ENCODE results near the gene TXNDC11. TPM values are rescaled to one million over a fixed set of nuclear protein-coding genes. Genes with fewer than 3 reads are reported as not detected.

The TXNDC11 gene
- polyA plus RNA-seq, 1 donor (not counting 4 experiments of a cell fraction or from before 2014, with no cell fraction given), result 35.9 TPM

DNA sequence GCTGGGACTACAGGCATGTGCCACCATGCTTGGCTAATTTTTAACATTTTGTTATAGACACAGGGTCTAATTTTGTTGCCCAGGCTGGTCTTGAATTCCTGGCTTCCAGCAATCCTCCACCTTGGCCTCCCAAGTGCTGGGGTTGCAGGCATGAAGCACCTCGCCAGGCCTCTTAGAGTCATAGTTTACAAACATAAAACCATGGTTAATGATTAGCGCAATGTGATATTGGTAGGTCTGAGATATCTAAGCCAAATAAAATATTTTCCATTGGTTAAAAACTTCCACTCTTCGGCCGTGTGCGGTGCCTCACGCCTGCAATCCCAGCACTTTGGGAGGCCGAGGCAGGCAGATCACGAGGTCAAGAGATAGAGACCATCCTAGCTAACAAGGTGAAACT is 16.6 kb downstream of the TXNDC11 start:
- Histone ChIP-seq H3K4me3 (ENCODE audit: control insufficient read depth in 2 of 3, extremely low read depth in 1 of 3, insufficient read depth in 2 of 3, low read depth in 1 of 3, low read length in 3 of 3) (no peak overlapping the region), H3K4me1 (ENCODE audit: control insufficient read depth, extremely low read depth, insufficient read depth, low read length) (no peaks in the 10 kb centered on the region), H3K36me3 (ENCODE audit: control insufficient read depth in 2 of 2, extremely low read depth in 1 of 2, insufficient read depth in 2 of 2, low read length in 2 of 2) (peaks cover 9 to 29% of the 10 kb centered on the region in 2 experiments), H3K27me3 (ENCODE audit: control insufficient read depth, extremely low read depth, insufficient read depth, low read length) (no peaks in the 10 kb centered on the region), H3K9ac (ENCODE audit: control insufficient read depth, extremely low read depth, insufficient read depth, low read length) (no peak overlapping the region), H3K9me1 (ENCODE audit: control insufficient read depth, extremely low read depth, insufficient read depth, low read length) (no peaks in the 10 kb centered on the region), H3K4me2 (ENCODE audit: control insufficient read depth, extremely low read depth, insufficient read depth, low read depth, low read length) (no peak overlapping the region), H3K9me3 (ENCODE audit: control insufficient read depth, low read depth, low read length) (no peaks in the 10 kb centered on the region), H4K20me1 (ENCODE audit: control insufficient read depth, extremely low read depth, insufficient read depth, low read length) (no peaks in the 10 kb centered on the region), H2AFZ (ENCODE audit: control insufficient read depth, low read length) (no peak overlapping the region), H3K27ac (ENCODE audit: control insufficient read depth, insufficient read depth, low read length) (no peak overlapping the region), H3K79me2 (ENCODE audit: control insufficient read depth, insufficient read depth, low read length) (no peaks in the 10 kb centered on the region)
- TF ChIP-seq, protein P1, sequence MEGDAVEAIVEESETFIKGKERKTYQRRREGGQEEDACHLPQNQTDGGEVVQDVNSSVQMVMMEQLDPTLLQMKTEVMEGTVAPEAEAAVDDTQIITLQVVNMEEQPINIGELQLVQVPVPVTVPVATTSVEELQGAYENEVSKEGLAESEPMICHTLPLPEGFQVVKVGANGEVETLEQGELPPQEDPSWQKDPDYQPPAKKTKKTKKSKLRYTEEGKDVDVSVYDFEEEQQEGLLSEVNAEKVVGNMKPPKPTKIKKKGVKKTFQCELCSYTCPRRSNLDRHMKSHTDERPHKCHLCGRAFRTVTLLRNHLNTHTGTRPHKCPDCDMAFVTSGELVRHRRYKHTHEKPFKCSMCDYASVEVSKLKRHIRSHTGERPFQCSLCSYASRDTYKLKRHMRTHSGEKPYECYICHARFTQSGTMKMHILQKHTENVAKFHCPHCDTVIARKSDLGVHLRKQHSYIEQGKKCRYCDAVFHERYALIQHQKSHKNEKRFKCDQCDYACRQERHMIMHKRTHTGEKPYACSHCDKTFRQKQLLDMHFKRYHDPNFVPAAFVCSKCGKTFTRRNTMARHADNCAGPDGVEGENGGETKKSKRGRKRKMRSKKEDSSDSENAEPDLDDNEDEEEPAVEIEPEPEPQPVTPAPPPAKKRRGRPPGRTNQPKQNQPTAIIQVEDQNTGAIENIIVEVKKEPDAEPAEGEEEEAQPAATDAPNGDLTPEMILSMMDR (optimal IDR thresholded peaks at IDR 0.05 in 1 of 3, IDR thresholded peaks at IDR 0.05 in 1 of 3, conservative IDR thresholded peaks at IDR 0.05 in 1 of 3; ENCODE audit: extremely low read depth in 1 of 3, insufficient read depth in 2 of 3, low read length in 3 of 3), result no peak
- no peak for TF ChIP-seq EZH2 (IDR thresholded peaks at IDR 0.05; ENCODE audit: low read length)
- dilution Hi-C loops (cut with MboI; ENCODE audit: extremely low pct_ligation_motif_present, low sequenced_read_pairs), result no loop called here
- FAIRE-seq (no peak), DNase-seq (ENCODE audit: low read depth, low spot score) (no peak)

DNA sequence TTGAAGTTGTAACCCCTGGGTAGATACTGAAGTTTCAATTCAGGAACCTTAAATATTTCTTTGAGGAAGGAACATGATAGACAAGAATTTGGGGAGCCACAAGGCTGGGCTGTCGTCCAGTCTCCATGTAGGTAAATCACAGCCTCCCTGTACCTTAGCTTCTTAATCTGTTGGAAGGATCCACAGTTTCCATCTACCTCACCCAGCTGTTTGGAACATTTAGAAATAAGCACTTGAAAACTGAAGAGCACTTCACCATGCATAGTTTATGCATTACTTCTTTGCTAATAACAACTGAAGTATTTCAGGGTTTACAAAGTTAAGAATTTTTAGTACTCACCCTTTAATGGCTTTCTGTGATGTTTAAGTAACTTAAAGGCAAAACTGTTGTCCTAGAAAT is 17.2 kb downstream of the TXNDC11 start:
- H3K9me3 ChIP-seq (ENCODE audit: control insufficient read depth, low read depth, low read length), result no peaks in the 10 kb centered on the region
- no peaks in the 10 kb centered on the region for H3K79me2 ChIP-seq (ENCODE audit: control insufficient read depth, insufficient read depth, low read length)
- H3K9ac ChIP-seq (ENCODE audit: control insufficient read depth, extremely low read depth, insufficient read depth, low read length), result no peak overlapping the region
- no peaks in the 10 kb centered on the region for H4K20me1 ChIP-seq (ENCODE audit: control insufficient read depth, extremely low read depth, insufficient read depth, low read length)
- no peak overlapping the region for H3K27ac ChIP-seq (ENCODE audit: control insufficient read depth, insufficient read depth, low read length)
- dilution Hi-C loops (cut with MboI; ENCODE audit: extremely low pct_ligation_motif_present, low sequenced_read_pairs), result no loop called here
- no peak overlapping the region for H2AFZ ChIP-seq (ENCODE audit: control insufficient read depth, low read length)
- H3K4me1 ChIP-seq (ENCODE audit: control insufficient read depth, extremely low read depth, insufficient read depth, low read length), result no peaks in the 10 kb centered on the region
- H3K4me2 ChIP-seq (ENCODE audit: control insufficient read depth, extremely low read depth, insufficient read depth, low read depth, low read length), result no peak overlapping the region
- DNase-seq (ENCODE audit: low read depth, low spot score) (no peak), FAIRE-seq (no peak)
- TF ChIP-seq, protein P1 (optimal IDR thresholded peaks at IDR 0.05 in 1 of 3, IDR thresholded peaks at IDR 0.05 in 1 of 3, conservative IDR thresholded peaks at IDR 0.05 in 1 of 3; ENCODE audit: extremely low read depth in 1 of 3, insufficient read depth in 2 of 3, low read length in 3 of 3), result no peak
- no peak for TF ChIP-seq EZH2 (IDR thresholded peaks at IDR 0.05; ENCODE audit: low read length)
- no peaks in the 10 kb centered on the region for H3K9me1 ChIP-seq (ENCODE audit: control insufficient read depth, extremely low read depth, insufficient read depth, low read length)
- no peak overlapping the region for H3K4me3 ChIP-seq (ENCODE audit: control insufficient read depth in 2 of 3, extremely low read depth in 1 of 3, insufficient read depth in 2 of 3, low read depth in 1 of 3, low read length in 3 of 3)
- H3K27me3 ChIP-seq (ENCODE audit: control insufficient read depth, extremely low read depth, insufficient read depth, low read length), result no peaks in the 10 kb centered on the region
- H3K36me3 ChIP-seq (ENCODE audit: control insufficient read depth in 2 of 2, extremely low read depth in 1 of 2, insufficient read depth in 2 of 2, low read length in 2 of 2), result peaks cover 11 to 26% of the 10 kb centered on the region in 2 experiments
